ENCODE data around the gene COL12A1.
A peak's percentile ranks its signal among the peaks of the same experiment; 100 is the strongest.
"Not testable (repeated sequence)": the region's sequence is repeated elsewhere in the genome, so short reads cannot be mapped to it uniquely, and the experiment has no call there.

The COL12A1 gene

GRCh38 chr6:75211920-75212590, 6.2 kb upstream of the COL12A1 start:
- no peak for DNase-seq

GRCh38 chr6:75210885-75211739, 5.3 kb upstream of the COL12A1 start:
- peak; percentile 51 to 69 for DNase-seq

- DNase-seq: no peak
Observed at GRCh38 chr6:75209184-75209723, 3.4 kb upstream of the COL12A1 start.

GRCh38 chr6:75208298-75209183, 2.7 kb upstream of the COL12A1 start:
- DNase-seq: peak; percentile 75 to 84

GRCh38 chr6:75206576-75207342, 906 bp upstream of the COL12A1 start:
- DNase-seq: no peak

GRCh38 chr6:75204959-75205775, 686 bp downstream of the COL12A1 start:
- DNase-seq: no peak

- peak in 1 of 2 donors; percentile 5 for DNase-seq
Observed at GRCh38 chr6:75204217-75204958, 1.5 kb downstream of the COL12A1 start.

- DNase-seq: no peak
Observed at GRCh38 chr6:75203721-75204120, 2.1 kb downstream of the COL12A1 start.

- DNase-seq: no peak
Observed at GRCh38 chr6:75202676-75203131, 3.1 kb downstream of the COL12A1 start.

GRCh38 chr6:75201901-75202672, 3.8 kb downstream of the COL12A1 start:
- DNase-seq: no peak

- no peak for DNase-seq
Observed at GRCh38 chr6:75201021-75201420, 4.8 kb downstream of the COL12A1 start.

- DNase-seq: no peak
Observed at GRCh38 chr6:75199889-75200288, 6.0 kb downstream of the COL12A1 start.

- no peak for DNase-seq
Observed at GRCh38 chr6:75196081-75196687, 9.7 kb downstream of the COL12A1 start.

GRCh38 chr6:75188221-75188925, 17.5 kb downstream of the COL12A1 start:
- no peak for DNase-seq

- not testable (repeated sequence) for DNase-seq
Observed at GRCh38 chr6:75186581-75186980, 19.3 kb downstream of the COL12A1 start.

GRCh38 chr6:75183099-75183541, 22.7 kb downstream of the COL12A1 start:
- DNase-seq: no peak

- no peak for DNase-seq
Observed at GRCh38 chr6:75180864-75181263, 25.0 kb downstream of the COL12A1 start.

- no peak for DNase-seq
Observed at GRCh38 chr6:75178757-75179156, 27.1 kb downstream of the COL12A1 start.

All from activated CD4-positive, alpha-beta T cell treated with anti-CD3 and anti-CD28 coated beads for 4 hours (primary cell).